ENCODE results near the gene ZFC3H1.

DNA sequence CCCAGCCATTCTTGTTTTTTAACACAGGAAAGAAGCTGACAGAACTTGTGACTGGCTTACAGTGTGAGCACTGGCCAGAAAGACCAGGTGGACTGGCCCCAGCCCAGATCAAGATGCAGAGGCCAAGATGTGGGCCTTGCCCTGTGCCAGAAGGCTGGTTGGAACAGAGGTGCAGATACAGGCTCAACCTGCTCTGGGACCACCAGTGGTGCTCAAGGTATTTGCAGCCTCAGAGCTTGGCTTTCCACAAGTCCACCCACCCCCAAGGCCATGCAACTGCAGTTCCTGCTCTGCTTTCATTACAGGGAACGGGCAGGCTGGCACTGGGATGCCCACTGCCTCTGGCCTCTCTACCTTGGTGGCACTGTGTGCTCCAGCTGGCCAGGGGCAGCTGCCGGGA, 23.3 kb downstream of the ZFC3H1 start:
- TF ChIP-seq, protein P1, sequence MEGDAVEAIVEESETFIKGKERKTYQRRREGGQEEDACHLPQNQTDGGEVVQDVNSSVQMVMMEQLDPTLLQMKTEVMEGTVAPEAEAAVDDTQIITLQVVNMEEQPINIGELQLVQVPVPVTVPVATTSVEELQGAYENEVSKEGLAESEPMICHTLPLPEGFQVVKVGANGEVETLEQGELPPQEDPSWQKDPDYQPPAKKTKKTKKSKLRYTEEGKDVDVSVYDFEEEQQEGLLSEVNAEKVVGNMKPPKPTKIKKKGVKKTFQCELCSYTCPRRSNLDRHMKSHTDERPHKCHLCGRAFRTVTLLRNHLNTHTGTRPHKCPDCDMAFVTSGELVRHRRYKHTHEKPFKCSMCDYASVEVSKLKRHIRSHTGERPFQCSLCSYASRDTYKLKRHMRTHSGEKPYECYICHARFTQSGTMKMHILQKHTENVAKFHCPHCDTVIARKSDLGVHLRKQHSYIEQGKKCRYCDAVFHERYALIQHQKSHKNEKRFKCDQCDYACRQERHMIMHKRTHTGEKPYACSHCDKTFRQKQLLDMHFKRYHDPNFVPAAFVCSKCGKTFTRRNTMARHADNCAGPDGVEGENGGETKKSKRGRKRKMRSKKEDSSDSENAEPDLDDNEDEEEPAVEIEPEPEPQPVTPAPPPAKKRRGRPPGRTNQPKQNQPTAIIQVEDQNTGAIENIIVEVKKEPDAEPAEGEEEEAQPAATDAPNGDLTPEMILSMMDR (IDR thresholded peaks at IDR 0.05 in 2 of 3, conservative IDR thresholded peaks at IDR 0.05 in 1 of 3; ENCODE audit: borderline replicate concordance in 1 of 3, insufficient read depth in 1 of 3, low read depth in 2 of 3, low read length in 2 of 3): no peak
- TF ChIP-seq POLR2A (IDR thresholded peaks at IDR 0.05; ENCODE audit: borderline replicate concordance, extremely low read depth, insufficient read depth, insufficient read length): no peak
- no peak for TF ChIP-seq EGR1 (IDR thresholded peaks at IDR 0.05; ENCODE audit: low read depth)
- TF ChIP-seq CBX3 (IDR thresholded peaks at IDR 0.05; ENCODE audit: low read depth): no peak
- no peak for TF ChIP-seq ZNF274 (IDR thresholded peaks at IDR 0.05; ENCODE audit: low read depth, low read length)

Data from HCT116 (cell line).